Measurements from ENCODE around the gene PCSK4.

- TF ChIP-seq, protein P1, sequence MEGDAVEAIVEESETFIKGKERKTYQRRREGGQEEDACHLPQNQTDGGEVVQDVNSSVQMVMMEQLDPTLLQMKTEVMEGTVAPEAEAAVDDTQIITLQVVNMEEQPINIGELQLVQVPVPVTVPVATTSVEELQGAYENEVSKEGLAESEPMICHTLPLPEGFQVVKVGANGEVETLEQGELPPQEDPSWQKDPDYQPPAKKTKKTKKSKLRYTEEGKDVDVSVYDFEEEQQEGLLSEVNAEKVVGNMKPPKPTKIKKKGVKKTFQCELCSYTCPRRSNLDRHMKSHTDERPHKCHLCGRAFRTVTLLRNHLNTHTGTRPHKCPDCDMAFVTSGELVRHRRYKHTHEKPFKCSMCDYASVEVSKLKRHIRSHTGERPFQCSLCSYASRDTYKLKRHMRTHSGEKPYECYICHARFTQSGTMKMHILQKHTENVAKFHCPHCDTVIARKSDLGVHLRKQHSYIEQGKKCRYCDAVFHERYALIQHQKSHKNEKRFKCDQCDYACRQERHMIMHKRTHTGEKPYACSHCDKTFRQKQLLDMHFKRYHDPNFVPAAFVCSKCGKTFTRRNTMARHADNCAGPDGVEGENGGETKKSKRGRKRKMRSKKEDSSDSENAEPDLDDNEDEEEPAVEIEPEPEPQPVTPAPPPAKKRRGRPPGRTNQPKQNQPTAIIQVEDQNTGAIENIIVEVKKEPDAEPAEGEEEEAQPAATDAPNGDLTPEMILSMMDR (IDR thresholded peaks at IDR 0.05), result no peak
- TF ChIP-seq FOXM1 (IDR thresholded peaks at IDR 0.05; ENCODE audit: low read depth) (no peak), MAX (IDR thresholded peaks at IDR 0.05; ENCODE audit: low read depth) (no peak), TEAD4 (IDR thresholded peaks at IDR 0.05; ENCODE audit: borderline replicate concordance, insufficient read depth) (no peak), EZH2phosphoT487 (IDR thresholded peaks at IDR 0.05; ENCODE audit: borderline replicate concordance, low read depth) (no peak), RAD21 (IDR thresholded peaks at IDR 0.05; ENCODE audit: low read length) (no peak)
Measured at GRCh38 chr19:1470305-1471009, 19.7 kb downstream of the PCSK4 start.

Measured in SK-N-SH (cell line).